ENCODE measurements around the gene ADSS1. TPM values are rescaled to one million over a fixed set of nuclear protein-coding genes. Genes with fewer than 3 reads are reported as not detected.
A peak's percentile ranks its signal among the peaks of the same experiment; 100 is the strongest.

The ADSS1 gene
- total and polyA plus RNA-seq, 2 donors (not counting 1 experiment from before 2014, with no cell fraction given): 2.2 to 3.5 TPM

GRCh38 chr14:104697317-104697703 is 26.7 kb upstream of the ADSS1 start:
- Histone ChIP-seq H3K4me1 (ENCODE audit: control insufficient read depth, extremely low read depth, insufficient read depth, low read length) (peaks cover 25% of the 10 kb centered on the region), H3K9ac (ENCODE audit: insufficient read depth, low read length) (no peak overlapping the region), H2AFZ (ENCODE audit: low read length) (no peak overlapping the region), H3K36me3 (ENCODE audit: control insufficient read depth, insufficient read depth, low read length) (peaks cover 32% of the 10 kb centered on the region), H4K20me1 (ENCODE audit: control insufficient read depth, extremely low read depth, insufficient read depth, low read length) (no peaks in the 10 kb centered on the region), H3K9me3 (ENCODE audit: control insufficient read depth, insufficient read depth, low read depth, low read length) (no peaks in the 10 kb centered on the region), H3K4me2 (ENCODE audit: extremely low read depth, insufficient read depth, low read length) (no peak overlapping the region), H3K79me2 (ENCODE audit: control insufficient read depth, insufficient read depth, low read length) (peaks cover 95% of the 10 kb centered on the region), H3K4me3 (replicated peaks in 1 of 4; ENCODE audit: control extremely low read depth in 1 of 4, insufficient read depth in 1 of 4, low read depth in 3 of 4, low read length in 4 of 4) (no peak overlapping the region), H3K27me3 (ENCODE audit: control insufficient read depth, insufficient read depth, low read length) (no peaks in the 10 kb centered on the region), H3K27ac (ENCODE audit: insufficient read depth, low read length) (no peak overlapping the region)
- no peak for TF ChIP-seq EZH2 (IDR thresholded peaks at IDR 0.05; ENCODE audit: low read length, missing control alignments)
- no peak for TF ChIP-seq CTCF (conservative IDR thresholded peaks at IDR 0.05 in 1 of 2, IDR thresholded peaks at IDR 0.05 in 1 of 2; ENCODE audit: low read depth in 1 of 2, low read length in 2 of 2)
- DNase-seq (ENCODE audit: low read depth in 2 of 2): no peak

- peak in 1 of 2 donors; percentile 46 for DNase-seq (ENCODE audit: low read depth in 2 of 2)
- Histone ChIP-seq H3K4me1 (ENCODE audit: control insufficient read depth, extremely low read depth, insufficient read depth, low read length) (peaks cover 22% of the 10 kb centered on the region), H4K20me1 (ENCODE audit: control insufficient read depth, extremely low read depth, insufficient read depth, low read length) (no peaks in the 10 kb centered on the region), H3K79me2 (ENCODE audit: control insufficient read depth, insufficient read depth, low read length) (peaks cover 87% of the 10 kb centered on the region), H3K27me3 (ENCODE audit: control insufficient read depth, insufficient read depth, low read length) (no peaks in the 10 kb centered on the region), H3K36me3 (ENCODE audit: control insufficient read depth, insufficient read depth, low read length) (peaks cover 34% of the 10 kb centered on the region), H3K9ac (ENCODE audit: insufficient read depth, low read length) (no peak overlapping the region), H2AFZ (ENCODE audit: low read length) (no peak overlapping the region), H3K9me3 (ENCODE audit: control insufficient read depth, insufficient read depth, low read depth, low read length) (no peaks in the 10 kb centered on the region), H3K27ac (ENCODE audit: insufficient read depth, low read length) (peak overlapping the region; percentile 13), H3K4me3 (replicated peaks in 1 of 4; ENCODE audit: control extremely low read depth in 1 of 4, insufficient read depth in 1 of 4, low read depth in 3 of 4, low read length in 4 of 4) (no peak overlapping the region), H3K4me2 (ENCODE audit: extremely low read depth, insufficient read depth, low read length) (peak overlapping the region; percentile 35)
- TF ChIP-seq EZH2 (IDR thresholded peaks at IDR 0.05; ENCODE audit: low read length, missing control alignments): no peak
Observed at GRCh38 chr14:104697892-104698583, 26.0 kb upstream of the ADSS1 start.

- no peaks in the 10 kb centered on the region for H3K27me3 ChIP-seq (ENCODE audit: control insufficient read depth, insufficient read depth, low read length)
- H3K79me2 ChIP-seq (ENCODE audit: control insufficient read depth, insufficient read depth, low read length): peaks cover 79% of the 10 kb centered on the region
- no peak for DNase-seq (ENCODE audit: low read depth in 2 of 2)
- no peaks in the 10 kb centered on the region for H4K20me1 ChIP-seq (ENCODE audit: control insufficient read depth, extremely low read depth, insufficient read depth, low read length)
- H3K9me3 ChIP-seq (ENCODE audit: control insufficient read depth, insufficient read depth, low read depth, low read length): no peaks in the 10 kb centered on the region
- no peak overlapping the region for H2AFZ ChIP-seq (ENCODE audit: low read length)
- H3K36me3 ChIP-seq (ENCODE audit: control insufficient read depth, insufficient read depth, low read length): peaks cover 41% of the 10 kb centered on the region
- H3K27ac ChIP-seq (ENCODE audit: insufficient read depth, low read length): peak overlapping the region; percentile 13
- H3K9ac ChIP-seq (ENCODE audit: insufficient read depth, low read length): no peak overlapping the region
- H3K4me3 ChIP-seq (replicated peaks in 1 of 4; ENCODE audit: control extremely low read depth in 1 of 4, insufficient read depth in 1 of 4, low read depth in 3 of 4, low read length in 4 of 4): no peak overlapping the region
- peak overlapping the region; percentile 4 for H3K4me2 ChIP-seq (ENCODE audit: extremely low read depth, insufficient read depth, low read length)
- H3K4me1 ChIP-seq (ENCODE audit: control insufficient read depth, extremely low read depth, insufficient read depth, low read length): peaks cover 22% of the 10 kb centered on the region
- TF ChIP-seq EZH2 (IDR thresholded peaks at IDR 0.05; ENCODE audit: low read length, missing control alignments) (no peak), CTCF (conservative IDR thresholded peaks at IDR 0.05 in 1 of 2, IDR thresholded peaks at IDR 0.05 in 1 of 2; ENCODE audit: low read depth in 1 of 2, low read length in 2 of 2) (no peak)
Observed at GRCh38 chr14:104698688-104699425, 25.2 kb upstream of the ADSS1 start.

Data from fibroblast of lung (primary cell).